GM23248 (cell line): ENCODE results near the gene ARL13B. TPM values are rescaled to one million over a fixed set of nuclear protein-coding genes. Genes with fewer than 3 reads are reported as not detected.
A peak's percentile ranks its signal among the peaks of the same experiment; 100 is the strongest.

Source experiments
- DNase-seq: peaks from one replicate; pipeline ENCODE4 v3.0.0-alpha.2; 2015
- H2AFZ ChIP-seq: fragments of 200-600 bp; sonication (generic); 2 replicates; pipeline ENCODE4 v1.6.1; 2016; ENCODE audit warnings: antibody characterized with exemption
- H3F3A ChIP-seq: fragments of 200-600 bp; sonication (generic); 2 replicates; pipeline ENCODE4 v1.6.1; 2016; ENCODE audit warnings: mild to moderate bottlenecking, antibody characterized with exemption, mixed run types; ENCODE audit not compliant: insufficient read depth
- H3K27ac ChIP-seq: fragments of 200-600 bp; sonication (generic); 2 replicates; pipeline ENCODE4 v1.5.1; 2016; ENCODE audit warnings: mild to moderate bottlenecking
- H3K27me3 ChIP-seq: fragments of 200-600 bp; sonication (generic); replicated peaks from 2 replicates; pipeline ENCODE4 v1.6.1; 2016; ENCODE audit warnings: mild to moderate bottlenecking; ENCODE audit not compliant: insufficient read depth
- H3K36me3 ChIP-seq: fragments of 200-600 bp; sonication (generic); 2 replicates; pipeline ENCODE4 v1.6.1; 2016; ENCODE audit warnings: low read depth, mild to moderate bottlenecking
- H3K4me1 ChIP-seq: fragments of 200-600 bp; sonication (generic); 2 replicates; pipeline ENCODE4 v1.6.1; 2016; ENCODE audit warnings: mild to moderate bottlenecking; ENCODE audit not compliant: insufficient read depth
- H3K4me2 ChIP-seq: fragments of 200-600 bp; sonication (generic); one replicate; pipeline ENCODE4 v1.6.1; 2016; ENCODE audit warnings: mild to moderate bottlenecking; ENCODE audit not compliant: unreplicated experiment
- H3K4me3 ChIP-seq: fragments of 200-600 bp; sonication (generic); 2 replicates; pipeline ENCODE4 v1.5.1; 2016; ENCODE audit warnings: mild to moderate bottlenecking
- H3K79me2 ChIP-seq: fragments of 200-600 bp; sonication (generic); 2 replicates; pipeline ENCODE4 v1.6.1; 2016; ENCODE audit warnings: mild to moderate bottlenecking; ENCODE audit not compliant: insufficient read depth
- H3K9ac ChIP-seq: fragments of 200-600 bp; sonication (generic); 2 replicates; pipeline ENCODE4 v1.6.1; 2016; ENCODE audit warnings: mild to moderate bottlenecking
- H3K9me2 ChIP-seq: fragments of 200-600 bp; sonication (generic); 2 replicates; pipeline ENCODE4 v1.6.1; 2016; ENCODE audit warnings: mixed run types, mild to moderate bottlenecking, moderate library complexity; ENCODE audit not compliant: insufficient read depth
- H3K9me3 ChIP-seq: fragments of 200-600 bp; sonication (generic); one replicate; pipeline ENCODE4 v1.6.1; 2017; ENCODE audit warnings: low read depth
- H4K20me1 ChIP-seq: fragments of 200-600 bp; sonication (generic); 2 replicates; pipeline ENCODE4 v1.6.0; 2016; ENCODE audit not compliant: insufficient read depth
- EZH2 ChIP-seq: fragments of 200-600 bp; sonication (generic); IDR thresholded peaks from 2 replicates; pipeline ENCODE4 v1.6.1; 2018; ENCODE audit warnings: antibody characterized with exemption, mild to moderate bottlenecking; ENCODE audit not compliant: insufficient read depth, poor library complexity, severe bottlenecking
- EZH2phosphoT487 ChIP-seq: fragments of 200-600 bp; sonication (generic); IDR thresholded peaks from 2 replicates; pipeline ENCODE4 v1.6.1; 2018; ENCODE audit warnings: antibody characterized with exemption, moderate library complexity, mild to moderate bottlenecking, low read depth; ENCODE audit not compliant: insufficient read depth
- WGBS, 2 experiments: methylation state at CpG; one replicate each; pipeline ENCODE4 v1.1.6; 2015 to 2017; ENCODE audit warnings: low lambda C conversion rate in 2 of 2, low coverage in 1 of 2; ENCODE audit errors: missing lambda C conversion rate in 2 of 2; 5-methylcytosine and 5-hydroxymethylcytosine counted together
- in situ Hi-C: fragments of 300-500 bp; cut with MboI; formaldehyde crosslinking; loops from 2 replicates; pipeline ENCODE4 v1.15.0; 2020
- polyA plus RNA-seq: library from polyadenylated mRNA; unstranded; fragments of >200 nt; fragmentation: Nextera tagmentation; extraction: Ambion mirVana; gene quantifications from 2 replicates; pipeline ENCODE4 v1.2.1, GENCODE V29; 2016
- total RNA-seq: library from RNA; depleted of rRNA; stranded (reverse); fragments of >200 nt; shearing (Covaris generic); gene quantifications from 2 replicates; pipeline ENCODE4 v1.2.3, GENCODE V29; 2014

ARL13B gene
- total and polyA plus RNA-seq, 2 experiments from 2014 or later = 15.0 to 16.9 TPM

- Histone ChIP-seq H3F3A (peaks cover 17% of the 10 kb centered on the region), H3K36me3 (no peaks in the 10 kb centered on the region), H3K27me3 (no peaks in the 10 kb centered on the region), H3K27ac (no peak overlapping the region), H3K79me2 (peaks cover 40% of the 10 kb centered on the region), H4K20me1 (no peaks in the 10 kb centered on the region), H3K4me3 (no peak overlapping the region), H2AFZ (no peak overlapping the region), H3K4me2 (no peak overlapping the region), H3K9me3 (no peaks in the 10 kb centered on the region), H3K9me2 (no peaks in the 10 kb centered on the region), H3K9ac (peak overlapping the region; percentile 8; the same call in 1 of the 2 replicates), H3K4me1 (peaks cover 7% of the 10 kb centered on the region)
- TF ChIP-seq EZH2 (no peak), EZH2phosphoT487 (no peak)
- peak; percentile 17 for DNase-seq
- in situ Hi-C loops = no loop called here
- WGBS, 2 experiments = 91 to 100% methylated on average over 1 of the region's 1 CpG
These were observed 86.0 kb downstream of the ARL13B start for GRCh38 chr3:94065819-94066480.

GRCh38 chr3:94066506-94067500 lies 86.8 kb downstream of the ARL13B start:
- H3F3A ChIP-seq = peaks cover 16% of the 10 kb centered on the region
- H3K79me2 ChIP-seq = peaks cover 46% of the 10 kb centered on the region
- DNase-seq = no peak
- no peak for TF ChIP-seq EZH2
- H2AFZ ChIP-seq = no peak overlapping the region
- in situ Hi-C loops = no loop called here
- no peaks in the 10 kb centered on the region for H3K36me3 ChIP-seq
- no peaks in the 10 kb centered on the region for H3K9me2 ChIP-seq
- 90 to 94% methylated on average over 6 of the region's 6 CpGs for WGBS, 2 experiments
- H3K4me2 ChIP-seq = no peak overlapping the region
- no peaks in the 10 kb centered on the region for H3K27me3 ChIP-seq
- no peaks in the 10 kb centered on the region for H3K9me3 ChIP-seq
- no peaks in the 10 kb centered on the region for H4K20me1 ChIP-seq
- no peak overlapping the region for H3K4me3 ChIP-seq
- H3K9ac ChIP-seq = no peak overlapping the region
- H3K27ac ChIP-seq = no peak overlapping the region
- H3K4me1 ChIP-seq = peaks cover 7% of the 10 kb centered on the region

DNA sequence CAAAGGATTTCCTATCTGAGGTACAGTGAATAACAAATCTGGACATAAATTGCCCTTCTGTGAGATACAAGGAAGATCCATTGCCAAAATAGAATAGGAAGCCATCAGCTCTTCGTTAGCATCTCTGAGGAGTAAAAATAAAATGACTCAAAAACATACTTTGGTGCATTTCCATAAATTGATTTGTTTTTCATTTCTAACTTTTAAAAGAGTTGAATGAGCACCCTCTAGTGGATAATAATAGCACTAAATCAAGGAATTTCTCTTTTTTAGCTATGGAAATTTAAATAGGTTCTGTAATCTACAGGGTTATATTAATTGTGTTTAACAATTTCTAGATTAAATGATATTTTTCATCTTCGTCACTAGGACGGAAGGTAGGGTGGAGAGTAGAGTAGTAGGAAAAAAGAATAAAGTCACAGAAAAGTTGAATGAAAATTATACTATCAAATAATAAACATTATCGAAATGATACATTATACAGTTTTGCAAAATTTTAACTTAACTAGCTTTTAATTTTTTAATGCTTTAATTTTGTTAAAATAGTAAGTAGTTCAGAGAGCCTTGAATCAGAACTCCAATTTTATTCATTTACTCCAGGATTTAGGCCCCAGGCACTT lies 89.3 kb downstream of the ARL13B start:
- peaks cover 2% of the 10 kb centered on the region for H3K4me1 ChIP-seq
- no peak overlapping the region for H3K4me3 ChIP-seq
- WGBS, 2 experiments = 19 to 21% methylated on average over 4 of the region's 4 CpGs
- H2AFZ ChIP-seq = peak overlapping the region; percentile 65
- TF ChIP-seq EZH2phosphoT487 (no peak), EZH2 (no peak)
- DNase-seq = peak; percentile 67
- H3K9ac ChIP-seq = no peak overlapping the region; the same call in 1 of the 2 replicates
- H3K9me2 ChIP-seq = no peaks in the 10 kb centered on the region
- H3F3A ChIP-seq = no peaks in the 10 kb centered on the region
- no peaks in the 10 kb centered on the region for H3K9me3 ChIP-seq
- H4K20me1 ChIP-seq = no peaks in the 10 kb centered on the region
- H3K4me2 ChIP-seq = no peak overlapping the region
- H3K36me3 ChIP-seq = no peaks in the 10 kb centered on the region
- H3K79me2 ChIP-seq = peaks cover 60% of the 10 kb centered on the region
- peak overlapping the region; percentile 7; the same call in 1 of the 2 replicates for H3K27ac ChIP-seq
- H3K27me3 ChIP-seq = no peaks in the 10 kb centered on the region
- in situ Hi-C loops = no loop called here

- TF ChIP-seq EZH2phosphoT487 = no peak
- no peak for TF ChIP-seq EZH2
- H3K27ac ChIP-seq = no peak overlapping the region
- H3K27me3 ChIP-seq = no peaks in the 10 kb centered on the region
- H3K79me2 ChIP-seq = peaks cover 60% of the 10 kb centered on the region
- no peaks in the 10 kb centered on the region for H4K20me1 ChIP-seq
- no peak overlapping the region for H3K4me3 ChIP-seq
- WGBS, 2 experiments = 95 to 97% methylated on average over 6 of the region's 6 CpGs
- no peaks in the 10 kb centered on the region for H3K36me3 ChIP-seq
- in situ Hi-C loops = no loop called here
- 0 out of 2 replicates have a peak, but pooled peaks cover 7% of the 10 kb centered on the region for H3F3A ChIP-seq
- H3K4me2 ChIP-seq = no peak overlapping the region
- no peaks in the 10 kb centered on the region for H3K9me3 ChIP-seq
- no peaks in the 10 kb centered on the region; the same call in 1 of the 2 replicates for H3K4me1 ChIP-seq
- no peak overlapping the region for H2AFZ ChIP-seq
- no peaks in the 10 kb centered on the region for H3K9me2 ChIP-seq
- H3K9ac ChIP-seq = no peak overlapping the region
- no peak for DNase-seq
These were observed 90.5 kb downstream of the ARL13B start for GRCh38 chr3:94070341-94070911.
